Hippocampal formation (tissue), 2 donors: ENCODE results near the gene ANKRD42.
"Not testable (repeated sequence)": the region's sequence is repeated elsewhere in the genome, so short reads cannot be mapped to it uniquely, and the experiment has no call there.

ENCODE experiments used
- DNase-seq, 2 donors: peaks; one replicate each; lab custom pipeline; 2025; lab: John Stamatoyannopoulos, UW

Gene ANKRD42

DNA sequence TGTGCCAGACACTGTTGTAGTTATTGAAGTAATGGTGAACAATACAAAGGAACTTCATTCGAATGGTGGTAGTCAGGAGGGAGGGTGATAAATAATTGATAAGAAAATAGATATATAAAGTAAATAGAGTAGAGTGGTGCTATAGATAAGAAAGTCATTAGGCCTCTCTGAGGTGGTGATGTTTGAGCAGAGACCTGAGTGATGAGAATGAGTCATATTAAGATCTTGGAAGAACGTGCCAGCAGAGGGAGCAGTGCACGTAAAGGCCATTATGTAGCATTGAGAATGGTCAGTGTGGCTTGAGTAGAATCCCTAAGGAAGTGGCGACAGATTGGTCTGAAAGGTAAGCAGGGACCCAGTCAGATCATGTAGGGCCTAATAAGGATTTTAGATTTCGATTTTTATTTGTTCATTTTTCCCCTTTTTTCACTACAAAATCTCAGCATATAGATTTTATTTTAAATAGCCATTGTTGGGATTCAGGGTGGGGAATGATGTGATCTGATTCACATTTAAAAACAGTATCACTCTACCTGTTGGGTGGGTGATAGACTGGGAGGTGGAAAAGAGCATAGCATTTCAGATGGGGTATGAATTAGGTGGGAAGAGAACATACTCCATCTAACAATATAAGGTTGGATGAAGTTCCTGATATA, 47.9 kb downstream of the ANKRD42 start:
- no peak for DNase-seq

DNA sequence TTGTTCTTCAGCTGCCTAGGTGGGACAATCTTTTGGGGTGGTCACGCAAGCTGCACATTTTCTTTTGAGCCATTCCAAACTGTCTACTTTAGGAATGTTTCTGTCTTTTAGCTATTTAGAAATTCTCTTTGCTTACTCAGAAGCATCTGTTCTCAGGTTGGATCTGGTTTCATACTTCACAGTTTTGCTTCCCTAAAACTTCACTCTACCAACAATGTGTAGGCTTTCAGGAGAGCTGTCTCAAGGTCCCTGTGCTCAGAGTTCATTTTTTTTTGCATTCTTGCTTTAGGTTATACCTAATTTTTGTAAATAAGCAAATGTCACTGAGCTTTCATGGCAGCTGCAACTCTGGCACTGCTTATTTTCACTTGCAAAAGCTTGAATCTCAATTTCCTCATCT, 55.9 kb downstream of the ANKRD42 start:
- DNase-seq: no peak

DNA sequence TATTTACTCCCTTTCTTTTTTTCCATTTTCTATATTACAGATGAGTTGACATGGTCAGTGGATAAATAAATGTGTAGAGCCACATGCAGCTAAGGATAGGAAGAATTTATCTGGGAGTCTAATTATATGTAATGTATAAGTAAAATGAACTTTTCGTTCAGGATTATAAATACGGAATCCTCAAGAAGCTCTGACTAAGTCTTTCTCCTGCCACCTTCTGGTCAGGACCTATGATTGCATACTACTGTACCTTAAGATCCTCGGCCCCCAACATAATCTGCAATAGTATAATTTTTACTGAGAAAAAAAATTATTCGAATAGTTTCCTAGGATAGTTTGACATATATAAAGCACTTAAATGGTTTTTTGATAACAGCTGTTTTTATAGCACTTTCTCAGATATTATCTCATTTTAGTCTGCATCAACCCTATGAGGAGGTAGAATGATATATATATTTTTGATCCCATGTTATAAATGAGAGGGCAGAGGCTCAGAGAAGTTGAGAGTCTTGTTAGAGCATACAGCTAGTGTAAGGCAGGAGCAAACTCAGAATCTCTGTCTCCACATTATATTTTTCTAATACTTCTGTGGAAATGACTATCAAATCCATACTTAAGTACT, 56.6 kb downstream of the ANKRD42 start:
- DNase-seq: peak in 1 of 2 donors; percentile 68

- no peak for DNase-seq
Observed at GRCh38 chr11:83252266-83252665, 58.8 kb downstream of the ANKRD42 start.

DNA sequence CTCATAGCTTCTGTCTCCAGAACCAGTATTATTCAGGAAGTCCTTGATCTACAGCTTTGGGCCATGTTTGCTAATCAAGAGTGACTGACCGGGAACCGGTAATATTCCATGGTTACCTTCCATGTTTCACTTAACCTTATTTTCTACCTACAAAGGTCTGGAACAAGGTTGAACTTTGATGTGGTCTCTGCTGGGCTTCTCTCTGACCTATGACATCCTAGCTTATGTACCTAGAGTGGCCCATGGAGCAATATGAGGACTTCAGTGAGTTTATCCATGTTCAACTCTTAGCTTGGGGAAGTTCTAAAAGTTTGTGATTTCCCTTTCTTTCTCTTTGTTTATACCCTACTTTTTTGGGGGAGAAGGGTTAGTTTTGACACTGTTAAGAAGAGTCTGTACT, 59.4 kb downstream of the ANKRD42 start:
- DNase-seq: no peak

GRCh38 chr11:83255366-83255765, 61.9 kb downstream of the ANKRD42 start:
- DNase-seq: no peak

DNA sequence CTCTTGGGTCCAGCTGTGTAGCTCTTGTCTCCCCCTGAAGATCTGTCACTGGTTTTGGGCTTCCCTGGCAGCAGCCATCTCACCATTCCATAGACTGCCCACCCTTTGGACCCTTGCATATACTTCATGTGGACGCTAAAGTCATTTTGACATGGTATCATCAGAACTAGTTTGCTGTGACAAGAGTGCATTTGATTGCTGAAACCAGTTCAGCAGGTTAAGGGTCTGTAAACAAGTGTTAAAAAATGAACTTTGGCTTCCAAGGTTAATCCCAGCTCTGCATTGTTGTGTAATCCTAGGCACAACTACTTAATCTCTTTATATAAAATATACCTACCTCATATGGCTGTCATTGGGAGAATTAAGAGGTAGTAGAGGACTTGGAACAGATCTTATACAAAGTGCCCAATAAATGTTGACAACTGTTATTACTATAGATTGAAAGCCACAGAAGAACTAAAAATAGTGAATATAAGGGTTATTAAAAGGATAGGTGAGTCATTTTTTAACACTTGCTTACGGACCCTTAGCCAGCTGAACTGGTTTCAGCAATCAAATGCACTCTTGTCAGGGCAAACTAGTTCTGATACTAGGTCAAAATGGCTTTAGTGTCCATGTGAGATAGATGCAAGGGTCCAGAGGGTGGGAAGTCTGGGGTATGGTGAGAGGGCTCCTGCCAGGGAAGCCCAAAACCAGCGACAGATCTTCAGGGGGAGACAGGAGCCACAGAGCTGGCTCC, 63.3 kb downstream of the ANKRD42 start:
- DNase-seq: no peak

- no peak for DNase-seq
Observed at GRCh38 chr11:83257761-83258168, 64.3 kb downstream of the ANKRD42 start.

GRCh38 chr11:83259559-83259958, 66.0 kb downstream of the ANKRD42 start:
- no peak for DNase-seq

- DNase-seq: no peak
Observed at GRCh38 chr11:83265331-83265730, 71.8 kb downstream of the ANKRD42 start.

GRCh38 chr11:83269080-83269479, 75.6 kb downstream of the ANKRD42 start:
- DNase-seq: not testable (repeated sequence)

DNA sequence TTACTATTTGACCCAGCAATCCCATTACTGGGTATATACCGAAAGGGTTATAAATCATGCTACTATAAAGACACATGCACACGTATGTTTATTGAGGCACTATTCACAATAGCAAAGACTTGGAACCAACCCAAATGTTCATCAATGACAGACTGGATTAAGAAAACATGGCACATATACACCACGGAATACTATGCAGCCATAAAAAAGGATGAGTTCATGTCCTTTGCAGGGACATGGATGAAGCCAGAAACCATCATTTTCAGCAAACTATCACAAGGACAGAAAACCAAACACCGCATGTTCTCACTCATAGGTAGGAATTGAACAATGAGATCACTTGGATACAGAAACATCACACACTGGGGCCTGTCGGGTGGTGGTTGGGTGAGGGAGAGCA, 78.2 kb downstream of the ANKRD42 start:
- not testable (repeated sequence) for DNase-seq

- DNase-seq: no peak
Observed at GRCh38 chr11:83272627-83273026, 79.1 kb downstream of the ANKRD42 start.

GRCh38 chr11:83275888-83276641, 82.6 kb downstream of the ANKRD42 start:
- DNase-seq: no peak

- no peak for DNase-seq
Observed at GRCh38 chr11:83278351-83278750, 84.8 kb downstream of the ANKRD42 start.

GRCh38 chr11:83280256-83280655, 86.7 kb downstream of the ANKRD42 start:
- DNase-seq: no peak

- DNase-seq: no peak
Observed at GRCh38 chr11:83282084-83282716, 88.7 kb downstream of the ANKRD42 start.

- no peak for DNase-seq
Observed at GRCh38 chr11:83284501-83285150, 91.1 kb downstream of the ANKRD42 start.

DNA sequence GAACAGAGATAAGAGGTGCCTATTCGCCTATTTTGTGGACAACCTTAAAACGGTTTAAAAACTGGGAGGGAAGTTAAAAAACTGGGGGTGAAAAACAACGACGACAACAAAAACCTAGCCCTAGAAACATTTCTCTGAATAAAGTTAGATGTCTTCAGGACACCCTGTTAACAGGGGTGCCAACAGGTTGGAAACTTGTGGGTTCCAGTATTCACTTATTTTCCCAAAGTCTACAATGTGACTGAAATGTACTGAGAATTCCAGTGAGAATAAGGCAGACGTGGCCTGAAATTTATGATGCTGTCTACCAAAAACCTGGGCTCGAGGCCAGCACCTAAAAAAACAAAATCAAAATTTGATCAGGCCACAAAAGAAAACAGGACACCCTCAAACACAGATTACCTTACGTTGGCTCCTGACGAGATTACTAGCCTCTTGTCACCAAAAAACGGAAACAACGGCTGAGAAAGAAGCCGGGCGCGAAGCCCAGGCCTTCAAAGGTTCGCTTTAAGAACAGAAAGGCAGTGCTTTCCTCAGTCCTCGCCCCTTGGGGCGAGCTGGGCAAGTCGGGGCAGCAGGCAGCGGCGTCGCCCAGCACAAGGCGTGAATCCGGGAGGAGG, 91.7 kb downstream of the ANKRD42 start:
- no peak for DNase-seq

DNA sequence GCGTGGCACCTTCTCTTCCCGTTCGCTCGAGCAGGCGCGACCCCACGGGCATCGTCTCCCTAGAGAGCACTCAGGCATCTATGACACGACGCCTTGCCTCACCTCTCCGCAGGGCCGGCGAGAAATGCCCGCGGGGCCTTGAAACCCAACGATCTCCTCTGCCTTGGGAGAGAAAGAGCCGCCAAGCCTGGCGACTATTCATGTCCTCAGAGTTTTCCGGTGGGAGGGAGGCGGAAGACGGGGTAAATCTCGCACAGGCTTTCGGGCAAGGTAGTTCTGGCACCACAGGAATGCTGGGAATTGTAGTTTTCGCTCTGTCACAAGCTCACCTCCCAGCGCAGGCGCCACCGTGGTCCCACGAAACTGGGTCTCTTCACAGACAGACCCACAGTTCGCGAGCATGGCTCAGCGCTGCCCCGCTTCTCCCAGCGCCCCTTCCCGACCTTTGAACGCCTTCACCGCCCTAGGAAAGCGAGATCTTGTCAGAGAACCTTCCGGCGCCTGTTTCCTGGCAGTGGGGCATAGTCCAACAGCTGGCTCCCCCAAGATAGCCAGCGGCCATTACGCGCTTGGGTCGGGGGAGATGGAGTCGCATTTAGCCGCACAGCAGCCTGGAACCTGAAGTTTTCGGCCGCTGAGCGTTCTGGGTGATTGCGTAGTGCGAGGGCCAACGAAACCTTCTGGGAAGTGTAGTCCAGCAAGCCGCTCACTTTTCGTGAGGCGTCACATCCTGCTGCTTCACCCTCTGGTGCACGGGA, 92.4 kb downstream of the ANKRD42 start, which contains the start of gene CCDC90B:
Gene CCDC90B (minus strand): TSS at position 597 of the 758 bp plus-strand sequence. CDS start 395 bp downstream, at position 202.
- DNase-seq: peak; percentile 98 to 99
